ENCODE data around the gene HNRNPL. TPM values are rescaled to one million over a fixed set of nuclear protein-coding genes. Genes with fewer than 3 reads are reported as not detected.
"Not testable (repeated sequence)": the region's sequence is repeated elsewhere in the genome, so short reads cannot be mapped to it uniquely, and the experiment has no call there.

The HNRNPL gene
- total RNA-seq, 2 donors from 2014 or later, result 191 to 194 TPM

DNA sequence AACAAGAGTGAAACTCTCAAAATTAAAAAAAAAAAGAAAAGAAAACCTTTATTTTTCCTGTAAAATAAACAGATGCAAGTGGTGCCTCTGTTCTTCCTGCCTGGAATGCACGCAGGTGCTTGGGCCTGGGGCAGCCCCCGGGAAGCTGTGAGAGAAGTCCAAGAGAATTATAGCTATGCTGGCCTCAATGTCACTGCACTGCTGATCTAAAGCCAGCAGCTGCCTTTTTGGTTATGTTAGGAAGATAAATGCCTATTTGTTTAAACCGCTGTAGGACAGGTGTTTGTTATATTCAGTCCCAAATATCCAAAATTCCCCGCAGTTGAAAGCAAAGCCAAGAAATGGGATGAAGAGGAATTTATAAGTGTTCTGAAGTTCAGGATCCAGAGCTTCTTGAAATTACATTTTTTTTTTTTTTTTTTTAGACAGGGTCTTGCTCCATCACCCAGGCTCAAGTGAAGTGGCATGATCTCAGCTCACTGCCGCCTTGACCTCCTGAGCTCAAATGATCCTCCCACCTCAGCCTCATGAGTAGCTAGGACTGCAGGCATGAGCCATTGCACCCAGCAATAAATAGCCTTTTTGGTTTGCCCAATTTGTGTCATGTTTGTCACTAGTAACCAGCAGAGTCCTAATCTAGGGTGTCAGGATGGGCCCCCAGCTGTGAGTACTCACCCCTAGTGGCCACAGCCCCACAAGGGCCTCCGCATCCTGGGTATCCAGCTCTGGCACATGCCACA lies 26.0 kb upstream of the HNRNPL start:
- intact Hi-C loops (cut with DNase I), result no loop called here

DNA sequence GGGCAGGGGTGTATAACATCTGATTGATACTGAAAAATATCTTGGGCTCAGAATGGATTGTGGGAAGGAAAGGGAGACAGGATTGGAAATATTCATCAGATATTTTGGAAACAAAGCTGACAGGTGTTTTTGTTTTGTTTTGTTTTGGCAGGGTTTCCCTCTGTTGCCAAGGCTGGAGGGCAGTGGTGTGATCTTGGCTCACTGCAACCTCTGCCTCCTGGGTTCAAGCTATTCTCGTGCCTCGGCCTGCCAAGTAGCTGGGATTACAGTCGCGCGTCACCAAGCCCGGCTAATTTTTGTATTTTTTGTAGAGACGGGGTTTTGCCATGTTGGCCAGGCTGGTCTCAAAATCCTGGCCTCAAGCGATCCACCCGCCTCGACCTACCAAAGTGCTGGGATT lies 23.6 kb upstream of the HNRNPL start:
- DNase-seq (ENCODE audit: low spot score); intact Hi-C loops (cut with DNase I): not testable (repeated sequence)

More for the DNA sequence above, 26.0 kb upstream of the HNRNPL start:
- DNase-seq (ENCODE audit: low spot score), result no peak

DNA sequence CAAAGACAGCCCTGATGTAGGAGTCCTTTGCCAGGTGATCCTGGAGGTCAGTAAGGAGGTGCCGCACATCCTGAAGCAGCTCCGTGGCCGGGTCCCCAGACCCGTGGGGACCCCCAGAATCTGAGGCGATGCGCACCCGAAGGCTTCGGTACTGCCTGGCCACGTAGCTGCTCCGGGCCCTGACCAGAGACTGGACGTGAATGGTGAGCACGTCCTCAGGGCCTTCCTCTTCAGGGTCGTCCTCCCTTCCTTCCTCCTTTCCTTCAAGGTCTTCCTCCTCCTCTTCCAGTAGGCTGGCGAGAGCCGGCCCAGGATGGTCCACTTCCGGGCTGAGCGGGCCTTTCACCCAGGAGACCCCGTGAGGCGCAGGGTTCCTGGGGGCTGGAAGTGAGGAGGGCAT lies 20.8 kb upstream of the HNRNPL start:
- intact Hi-C loops (cut with DNase I), result no loop called here
- DNase-seq (ENCODE audit: low spot score), result no peak

DNA sequence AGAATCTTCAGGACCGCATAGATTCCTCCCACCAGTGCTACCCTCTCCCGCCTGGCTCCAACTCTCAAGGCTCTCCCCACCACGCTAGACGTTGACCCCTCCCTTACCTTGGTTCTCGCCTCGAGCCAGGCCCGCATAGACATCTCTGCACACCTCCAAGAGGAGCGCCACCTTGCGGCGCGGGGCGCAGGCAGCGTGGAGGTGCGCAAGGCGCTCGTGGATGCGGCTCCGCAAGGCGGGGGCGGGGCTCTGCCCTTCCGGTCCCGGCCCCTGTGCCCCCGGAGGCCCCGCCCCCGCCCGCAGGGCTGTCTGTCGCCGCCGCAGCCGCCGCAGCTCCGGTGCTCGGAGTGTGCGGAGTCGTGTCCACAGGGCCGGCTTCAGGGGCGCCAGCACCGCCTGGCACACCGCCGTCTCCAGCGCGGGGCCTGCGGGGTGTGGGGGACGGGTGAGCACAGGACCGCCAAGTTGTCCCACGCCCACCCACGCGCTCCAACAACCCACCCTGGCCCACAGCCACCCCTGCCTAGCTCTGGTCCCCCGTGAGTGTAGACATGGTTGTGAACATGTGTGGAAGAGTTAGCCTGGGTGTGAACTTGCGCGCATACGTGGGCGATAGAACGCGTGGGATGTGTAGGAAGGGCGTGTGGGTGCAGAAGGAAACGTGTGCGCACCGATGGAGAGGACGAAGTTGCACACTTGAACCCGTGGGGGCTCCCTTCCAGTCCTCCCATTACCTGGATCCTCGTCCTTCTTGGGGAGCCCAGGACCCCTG lies 20.2 kb upstream of the HNRNPL start:
- DNase-seq (ENCODE audit: low spot score), result peak; percentile 91
- intact Hi-C loops (cut with DNase I), result no loop called here

DNA sequence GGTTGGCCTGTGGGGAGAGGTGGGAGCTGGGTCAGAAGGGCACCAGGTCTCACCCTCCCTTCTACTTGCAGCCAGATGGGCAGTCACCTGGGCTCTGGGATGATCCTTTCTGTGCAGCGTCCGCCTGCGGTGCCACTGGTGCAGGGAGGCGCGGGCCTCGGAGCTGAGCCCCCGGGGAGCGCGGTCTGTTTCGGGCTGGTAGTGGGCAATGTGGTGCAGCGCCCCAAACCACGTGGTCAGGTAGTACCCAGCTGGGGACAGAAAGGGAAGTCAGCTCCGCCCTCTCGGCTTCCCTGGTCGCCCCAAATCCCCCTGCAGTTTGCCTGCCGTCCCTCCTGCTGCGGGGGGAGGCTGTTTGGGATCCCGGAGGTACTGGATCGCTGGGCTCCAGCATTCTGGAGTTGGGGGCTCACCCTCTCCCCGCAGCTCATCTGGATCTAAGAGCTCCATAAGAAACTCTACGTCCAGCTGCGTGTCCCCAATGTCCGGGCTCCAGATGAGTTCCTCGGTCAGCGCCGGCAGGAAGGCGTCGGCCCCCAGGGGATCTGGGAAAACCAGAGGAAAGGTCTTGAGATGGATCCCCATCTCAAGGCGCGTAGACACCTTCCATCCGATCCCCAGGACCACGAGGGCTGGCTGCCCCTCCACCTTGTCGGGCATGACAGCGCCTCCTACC lies 19.5 kb upstream of the HNRNPL start:
- intact Hi-C loops (cut with DNase I), result no loop called here
- no peak for DNase-seq (ENCODE audit: low spot score)

DNA sequence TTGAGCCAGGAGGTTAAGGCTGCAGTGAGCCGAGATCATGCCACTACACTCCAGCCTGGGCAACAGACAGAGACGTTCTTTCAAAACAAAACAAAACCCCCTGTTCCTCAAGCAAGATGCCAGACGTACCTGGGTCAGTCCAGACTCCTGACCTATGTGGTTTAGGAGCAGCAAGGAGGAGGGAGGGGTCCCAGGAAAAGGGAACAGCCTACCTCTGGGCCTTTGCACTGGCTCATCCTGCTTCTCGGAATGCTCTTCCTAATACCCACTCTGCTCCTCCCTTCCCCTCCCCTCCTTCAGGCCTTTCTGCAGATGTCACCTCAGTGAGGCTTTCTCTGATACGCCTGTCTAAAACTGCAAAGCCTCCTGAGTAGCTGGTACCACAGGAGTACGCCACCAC lies 18.8 kb upstream of the HNRNPL start:
- no peak for DNase-seq (ENCODE audit: low spot score)

DNA sequence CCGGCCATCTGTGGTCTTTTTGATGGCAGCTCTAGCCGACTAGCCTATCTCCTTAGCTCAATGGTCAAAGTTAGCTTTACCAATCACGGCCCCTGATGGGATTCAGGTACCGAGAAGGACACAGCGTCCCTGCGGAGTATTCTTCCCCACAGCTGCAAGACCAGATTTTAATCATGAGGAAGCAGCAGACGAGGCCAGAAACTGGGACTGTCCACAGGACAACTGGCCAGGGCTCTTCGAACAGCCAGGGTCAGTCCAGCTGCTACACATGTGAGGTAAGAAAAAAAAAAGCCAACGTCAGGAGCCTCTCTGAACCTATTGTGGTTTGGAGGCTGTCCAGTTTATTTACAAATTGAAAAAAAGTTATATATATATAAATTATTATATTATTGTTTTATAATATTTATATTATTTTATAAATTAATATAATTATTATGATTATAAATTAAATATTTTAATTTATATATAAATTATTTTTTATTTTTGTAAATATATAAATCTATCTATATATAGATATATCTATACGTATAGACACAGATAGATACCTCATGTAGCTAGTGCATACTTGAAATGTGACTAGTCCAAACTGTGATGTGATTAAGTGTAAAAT lies 17.5 kb upstream of the HNRNPL start:
- intact Hi-C loops (cut with DNase I), result no loop called here
- DNase-seq (ENCODE audit: low spot score), result no peak

More for the DNA sequence above, 18.8 kb upstream of the HNRNPL start:
- intact Hi-C loops (cut with DNase I), result no loop called here

DNA sequence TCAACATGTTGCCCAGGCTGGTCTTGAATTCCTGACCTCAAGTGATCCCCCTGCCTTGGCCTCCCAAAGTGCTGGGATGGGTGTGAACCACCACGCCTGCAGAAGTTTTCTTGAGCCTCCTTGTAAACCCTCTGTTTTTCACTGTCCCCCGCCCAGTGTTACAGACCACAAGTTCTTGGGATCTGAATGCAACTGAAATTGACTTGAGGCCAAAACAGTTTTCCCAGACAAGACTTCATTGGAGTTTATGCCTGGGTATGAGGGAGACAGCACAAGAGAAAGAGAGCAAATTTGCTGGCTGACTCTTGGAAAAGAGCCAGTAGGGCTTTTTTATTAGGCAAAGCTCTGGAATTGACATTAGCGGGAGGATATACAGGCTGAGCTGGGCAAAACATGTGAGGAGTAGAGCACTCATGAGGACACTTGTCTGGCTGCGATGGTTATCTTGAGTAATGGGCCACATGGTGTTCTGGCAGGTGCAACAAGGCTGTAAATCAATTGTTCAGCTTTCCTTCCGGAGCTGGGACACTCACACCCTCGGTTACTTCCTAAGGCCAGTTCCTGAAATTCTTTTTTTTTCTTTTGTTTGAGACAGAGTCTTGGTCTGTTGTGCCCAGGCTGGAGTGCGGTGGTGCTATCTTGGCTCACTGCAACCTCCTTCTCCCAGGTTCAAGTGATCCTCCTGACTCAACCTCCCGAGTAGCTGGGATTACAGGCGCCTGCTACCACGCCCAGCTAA lies 12.7 kb upstream of the HNRNPL start:
- intact Hi-C loops (cut with DNase I), result no loop called here

DNA sequence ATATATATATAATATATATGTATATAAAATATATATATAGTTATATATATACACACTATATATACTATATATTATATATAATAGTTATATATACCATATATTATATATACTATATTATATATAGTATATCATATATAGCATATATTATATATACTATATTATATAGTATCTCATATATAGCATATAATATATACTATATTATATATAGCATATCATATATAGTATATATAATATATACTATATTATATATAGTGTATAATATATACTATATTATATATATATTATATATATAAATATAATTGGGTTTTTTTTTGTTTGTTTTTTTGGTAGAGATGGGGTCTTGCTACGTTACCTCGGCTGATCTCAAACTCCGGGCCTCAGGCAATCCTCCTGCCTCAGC lies 11.6 kb upstream of the HNRNPL start:
- intact Hi-C loops (cut with DNase I), result no loop called here
- no peak for DNase-seq (ENCODE audit: low spot score)

More for the DNA sequence above, 12.7 kb upstream of the HNRNPL start:
- no peak for DNase-seq (ENCODE audit: low spot score)

DNA sequence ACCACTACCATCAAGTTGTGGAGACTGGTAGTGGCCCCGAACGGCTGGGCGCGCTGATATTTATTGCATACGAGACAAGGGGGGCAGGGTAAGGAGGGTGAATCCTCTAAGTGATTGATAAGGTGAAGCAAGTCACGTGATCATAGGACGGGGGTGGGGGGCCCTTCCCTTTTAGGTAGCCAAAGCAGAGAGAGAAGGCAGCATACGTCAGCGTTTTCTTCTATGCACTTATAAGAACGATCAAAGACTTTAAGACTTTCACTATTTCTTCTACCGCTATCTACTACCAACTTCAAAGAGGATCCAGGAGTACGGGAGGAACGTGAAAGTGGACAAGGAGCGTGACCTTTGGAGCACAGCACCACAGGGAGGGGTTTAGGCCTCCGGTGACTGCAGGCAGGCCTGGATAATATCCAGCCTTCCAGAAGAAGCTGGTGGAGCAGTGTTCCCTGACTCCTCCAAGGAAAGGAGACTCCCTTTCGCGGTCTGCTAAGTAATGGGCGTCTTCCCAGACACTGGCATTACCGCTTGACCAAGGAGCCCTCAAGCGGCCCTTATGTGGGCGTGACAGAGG lies 9.9 kb upstream of the HNRNPL start:
- intact Hi-C loops (cut with DNase I); DNase-seq (ENCODE audit: low spot score): not testable (repeated sequence)

DNA sequence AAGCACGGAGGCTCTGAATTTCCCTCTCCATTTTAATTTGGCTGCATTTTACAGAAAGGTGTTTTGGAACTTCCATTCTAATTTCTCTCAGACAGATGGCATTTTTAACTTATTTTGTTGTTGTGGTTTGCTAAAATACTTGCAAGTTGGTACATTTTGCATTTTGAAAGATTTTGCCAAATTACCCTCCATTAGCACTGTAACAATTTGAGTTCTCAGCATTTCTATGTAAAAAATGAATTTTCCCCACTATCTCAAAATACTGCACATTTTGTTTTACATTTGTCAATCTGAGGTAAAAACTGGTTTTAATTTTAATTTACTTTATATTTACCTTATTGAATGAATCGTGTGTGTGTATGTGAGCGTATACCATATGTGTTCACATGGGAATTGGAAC lies 7.0 kb upstream of the HNRNPL start:
- no peak for DNase-seq (ENCODE audit: low spot score)
- intact Hi-C loops (cut with DNase I), result no loop called here

DNA sequence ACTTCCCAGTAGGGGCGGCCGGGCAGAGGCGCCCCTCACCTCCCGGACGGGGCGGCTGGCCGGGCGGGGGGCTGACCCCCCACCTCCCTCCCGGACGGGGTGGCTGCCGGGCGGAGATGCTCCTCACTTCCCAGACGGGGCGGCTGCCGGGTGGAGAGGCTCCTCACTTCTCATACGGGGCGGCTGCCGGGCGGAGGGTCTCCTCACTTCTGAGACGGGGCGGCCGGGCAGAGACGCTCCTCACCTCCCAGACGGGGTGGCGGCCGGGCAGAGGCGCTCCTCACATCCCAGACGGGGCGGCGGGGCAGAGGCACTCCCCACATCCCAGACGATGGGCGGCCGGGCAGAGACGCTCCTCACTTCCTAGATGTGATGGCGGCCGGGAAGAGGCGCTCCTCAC lies 6.0 kb upstream of the HNRNPL start:
- intact Hi-C loops (cut with DNase I); DNase-seq (ENCODE audit: low spot score): not testable (repeated sequence)

DNA sequence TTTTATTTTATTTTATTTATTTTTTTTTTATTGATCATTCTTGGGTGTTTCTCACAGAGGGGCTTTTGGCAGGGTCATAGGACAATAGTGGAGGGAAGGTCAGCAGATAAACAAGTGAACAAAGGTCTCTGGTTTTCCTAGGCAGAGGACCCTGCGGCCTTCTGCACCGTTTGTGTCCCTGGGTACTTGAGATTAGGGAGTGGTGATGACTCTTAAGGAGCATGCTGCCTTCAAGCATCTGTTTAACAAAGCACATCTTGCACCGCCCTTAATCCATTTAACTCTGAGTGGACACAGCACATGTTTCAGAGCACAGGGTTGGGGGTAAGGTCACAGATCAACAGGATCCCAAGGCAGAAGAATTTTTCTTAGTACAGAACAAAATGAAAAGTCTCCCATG lies 5.2 kb upstream of the HNRNPL start:
- not testable (repeated sequence) for DNase-seq (ENCODE audit: low spot score)
- intact Hi-C loops (cut with DNase I), result loop anchor here in 1 of 2 donors (5.0 kb wide), 1 partner anchor 208 kb away; the partner anchor contains the start of gene ACTN4

DNA sequence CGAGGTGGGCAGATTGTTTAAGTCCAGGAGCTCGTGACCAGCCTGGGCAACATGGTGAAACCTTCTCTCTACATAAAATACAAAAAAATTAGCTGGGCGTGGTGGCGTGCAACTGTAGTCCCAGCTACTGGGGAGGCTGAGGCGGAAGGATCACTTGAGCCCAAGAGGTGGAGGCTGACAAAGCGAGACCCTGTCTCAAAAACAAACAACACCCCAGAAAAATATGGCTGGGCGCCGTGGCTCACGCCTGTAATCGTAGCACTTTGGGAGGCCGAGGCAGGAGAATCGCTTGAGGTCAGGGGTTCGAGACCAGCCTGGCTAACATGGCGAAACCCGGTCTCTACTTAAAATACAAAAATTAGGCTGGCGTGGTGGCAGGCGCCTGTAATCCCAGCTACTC lies 3.4 kb upstream of the HNRNPL start:
- DNase-seq (ENCODE audit: low spot score), result no peak

DNA sequence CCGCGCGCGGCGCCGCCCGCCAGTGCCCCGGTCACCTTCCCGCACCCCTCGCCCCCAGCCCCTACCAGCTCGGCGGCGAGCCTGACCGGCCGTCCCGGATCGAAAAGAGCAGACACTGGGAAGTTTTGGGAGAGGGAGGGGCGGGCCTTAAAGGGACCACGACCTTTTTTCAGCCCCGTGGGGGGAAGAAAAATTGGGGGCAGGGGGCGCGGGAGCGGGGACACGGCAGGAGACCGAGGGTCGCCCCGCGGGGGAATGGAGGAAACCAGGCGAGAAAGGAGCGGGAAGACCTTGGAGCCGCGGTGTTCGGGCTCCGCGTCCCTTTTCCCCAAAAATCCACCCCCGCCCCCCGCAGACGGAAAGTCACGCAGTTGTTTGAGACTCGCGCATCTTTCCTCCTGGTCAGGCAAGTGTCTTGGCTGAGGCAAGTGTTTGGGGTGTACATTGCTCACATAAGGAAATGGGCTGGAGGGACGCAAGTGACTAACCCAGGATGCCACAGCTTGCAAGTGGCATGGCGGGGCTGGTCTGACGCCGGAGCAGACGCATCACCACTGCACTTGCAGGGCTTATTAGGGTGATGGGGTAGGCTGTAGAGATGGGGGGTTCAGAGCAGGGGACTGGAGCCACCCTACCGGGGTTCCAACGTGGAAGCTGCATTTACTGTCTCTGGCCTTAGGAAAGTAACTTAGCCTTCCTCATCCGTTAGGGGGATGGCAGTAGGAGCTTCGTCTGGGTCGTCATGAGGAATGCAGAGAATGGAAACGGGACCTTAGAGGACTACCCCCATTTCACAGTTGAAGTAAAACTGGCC lies 2.7 kb upstream of the HNRNPL start:
- intact Hi-C loops (cut with DNase I), result loop anchor here (2.0 to 5.0 kb wide), 2 partner anchors 26 to 205 kb away; partner anchors contain the start of genes ACTN4 (in 1 of the 2) and RINL (in 1 of the 2)
- peak; percentile 88 for DNase-seq (ENCODE audit: low spot score)

More for the DNA sequence above, 3.4 kb upstream of the HNRNPL start:
- intact Hi-C loops (cut with DNase I), result loop anchor here (2.0 to 5.0 kb wide), 2 partner anchors 26 to 206 kb away; partner anchors contain the start of genes ACTN4 (in 1 of the 2) and RINL (in 1 of the 2)

DNA sequence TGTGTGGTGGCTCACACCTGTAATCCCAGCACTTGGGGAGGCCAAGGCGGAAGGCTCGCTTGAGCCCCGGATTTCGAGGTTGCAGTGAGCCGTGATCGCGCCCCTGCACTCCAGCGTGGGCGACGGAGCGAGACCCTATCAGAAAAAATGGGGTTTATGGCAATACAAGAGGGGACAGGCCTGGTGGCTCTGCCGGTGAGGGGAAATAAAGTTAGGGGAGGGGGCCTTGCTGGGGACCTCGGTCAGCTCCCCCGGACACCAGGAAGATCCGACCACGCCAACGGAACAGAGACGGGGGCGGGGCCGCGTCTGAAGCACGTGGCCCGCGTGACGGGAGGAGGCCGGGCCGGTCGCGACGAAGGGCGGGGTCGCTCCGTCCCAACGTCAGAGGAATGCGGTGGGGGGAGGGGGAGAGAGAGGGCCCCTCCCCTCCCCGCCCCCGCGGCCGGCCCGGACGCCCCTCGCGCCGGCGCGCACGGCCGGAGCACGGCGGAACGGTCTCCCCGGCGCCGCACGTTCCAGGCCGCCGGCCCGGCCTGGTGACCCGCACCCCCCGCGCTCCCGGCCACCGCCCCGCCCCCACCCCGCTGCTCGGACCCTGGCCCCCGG lies 1.9 kb upstream of the HNRNPL start:
- peak; percentile 98 for DNase-seq (ENCODE audit: low spot score)
- intact Hi-C loops (cut with DNase I), result loop anchor here (2.0 to 5.0 kb wide), 2 partner anchors 27 to 204 kb away; partner anchors contain the start of genes ACTN4 (in 1 of the 2) and RINL (in 1 of the 2)

Data from posterior vena cava (tissue), 2 donors.